Fibroblast of pulmonary artery (primary cell): Measurements from ENCODE around the gene HEXB.
A peak's percentile ranks its signal among the peaks of the same experiment; 100 is the strongest.

ENCODE experiments used
- DNase-seq: peaks from one replicate; pipeline ENCODE4 v3.0.0-alpha.2; 2010; ENCODE audit warnings: low read depth
- H3K4me3 ChIP-seq: replicated peaks from 2 replicates; pipeline ENCODE4 v1.5.1; 2011; ENCODE audit warnings: low read depth, mild to moderate bottlenecking, control low read depth, low read length, moderate library complexity
- TF ChIP-seq, protein P1 (sequence below): IDR thresholded peaks from 2 replicates; pipeline ENCODE4 v1.5.1; 2011; ENCODE audit warnings: mild to moderate bottlenecking, control low read depth, low read length, inconsistent platforms; ENCODE audit errors: missing control alignments

The HEXB gene

GRCh38 chr5:74640450-74640953 is 44.5 kb upstream of the HEXB start, which contains the start of gene ENC1:
Gene ENC1 (minus strand): TSS chr5:74640728. CDS start chr5:74636485, 4,243 bp downstream.
- TF ChIP-seq, protein P1, sequence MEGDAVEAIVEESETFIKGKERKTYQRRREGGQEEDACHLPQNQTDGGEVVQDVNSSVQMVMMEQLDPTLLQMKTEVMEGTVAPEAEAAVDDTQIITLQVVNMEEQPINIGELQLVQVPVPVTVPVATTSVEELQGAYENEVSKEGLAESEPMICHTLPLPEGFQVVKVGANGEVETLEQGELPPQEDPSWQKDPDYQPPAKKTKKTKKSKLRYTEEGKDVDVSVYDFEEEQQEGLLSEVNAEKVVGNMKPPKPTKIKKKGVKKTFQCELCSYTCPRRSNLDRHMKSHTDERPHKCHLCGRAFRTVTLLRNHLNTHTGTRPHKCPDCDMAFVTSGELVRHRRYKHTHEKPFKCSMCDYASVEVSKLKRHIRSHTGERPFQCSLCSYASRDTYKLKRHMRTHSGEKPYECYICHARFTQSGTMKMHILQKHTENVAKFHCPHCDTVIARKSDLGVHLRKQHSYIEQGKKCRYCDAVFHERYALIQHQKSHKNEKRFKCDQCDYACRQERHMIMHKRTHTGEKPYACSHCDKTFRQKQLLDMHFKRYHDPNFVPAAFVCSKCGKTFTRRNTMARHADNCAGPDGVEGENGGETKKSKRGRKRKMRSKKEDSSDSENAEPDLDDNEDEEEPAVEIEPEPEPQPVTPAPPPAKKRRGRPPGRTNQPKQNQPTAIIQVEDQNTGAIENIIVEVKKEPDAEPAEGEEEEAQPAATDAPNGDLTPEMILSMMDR, result peak; percentile 25
- peak; percentile 89 for DNase-seq

GRCh38 chr5:74640954-74641734 is 43.9 kb upstream of the HEXB start:
- TF ChIP-seq, protein P1, result no peak
- peak overlapping the region; percentile 93 for H3K4me3 ChIP-seq
- peak; percentile 76 for DNase-seq

More at GRCh38 chr5:74640450-74640953, 44.5 kb upstream of the HEXB start, which contains the start of gene ENC1:
- H3K4me3 ChIP-seq, result peak within 1 kb of the TSS; percentile 93

- TF ChIP-seq, protein P1, result peak; percentile 66
- H3K4me3 ChIP-seq, result peak overlapping the region; percentile 93
- peak; percentile 93 for DNase-seq
These were observed 43.1 kb upstream of the HEXB start for GRCh38 chr5:74641735-74642542.

DNA sequence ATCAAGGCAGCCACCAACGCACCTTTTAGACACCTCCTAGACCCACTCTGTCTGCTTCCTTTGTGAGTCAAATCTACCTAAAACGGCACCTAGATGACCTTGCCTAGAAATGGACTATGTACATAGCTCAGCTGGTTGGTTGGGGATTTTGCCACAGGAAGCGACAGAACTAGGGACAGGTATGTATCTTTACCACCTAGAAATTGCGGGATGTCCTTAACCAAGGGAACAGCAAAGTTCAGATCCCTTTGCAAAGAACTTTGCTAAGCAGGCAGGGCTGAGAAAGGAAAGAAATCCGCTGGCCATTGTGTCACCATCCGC is 42.5 kb upstream of the HEXB start:
- no peak overlapping the region for H3K4me3 ChIP-seq
- DNase-seq, result no peak
- TF ChIP-seq, protein P1, result no peak

DNA sequence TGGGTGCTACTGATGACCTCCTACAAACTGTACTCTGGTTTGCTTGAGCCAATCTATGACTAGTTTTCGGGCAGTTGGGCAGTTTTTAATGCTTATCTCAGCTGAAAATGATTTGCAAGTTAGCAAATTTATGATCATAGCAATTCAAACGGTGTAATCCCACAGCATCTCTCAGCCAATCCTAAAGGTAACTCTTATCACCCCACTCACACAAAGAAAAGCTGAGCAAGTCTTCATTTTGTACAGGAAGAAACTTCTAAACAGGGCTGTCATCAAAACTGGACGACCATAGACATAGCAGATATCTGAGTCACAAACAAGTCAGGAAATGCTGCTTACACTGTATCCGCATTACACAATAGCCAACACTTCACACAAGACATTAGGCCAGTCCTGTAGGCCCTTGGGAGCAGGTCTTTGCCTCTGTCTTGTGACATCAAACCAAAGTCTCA is 41.9 kb upstream of the HEXB start:
- TF ChIP-seq, protein P1, result no peak
- peak; percentile 98 for DNase-seq
- H3K4me3 ChIP-seq, result no peak overlapping the region

DNA sequence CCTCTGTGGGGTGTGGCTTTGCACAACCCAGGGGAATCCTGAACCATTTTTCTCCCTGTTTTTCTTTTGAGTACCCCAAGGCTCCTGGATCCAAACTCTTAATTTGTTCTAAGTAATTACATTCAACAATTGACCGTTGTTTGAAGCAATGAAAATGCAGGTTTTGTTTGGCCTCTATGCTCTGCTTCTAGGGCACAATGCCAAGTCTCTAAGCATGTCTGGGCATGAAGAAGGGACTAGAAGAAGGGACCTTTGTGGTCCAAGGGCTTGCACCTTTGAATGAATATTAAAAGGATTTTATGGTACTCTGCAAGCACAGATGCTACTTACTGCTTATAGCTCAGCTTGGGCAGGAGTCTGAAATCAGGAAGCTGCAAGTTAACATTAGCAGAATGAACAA is 37.9 kb upstream of the HEXB start:
- DNase-seq, result no peak
- H3K4me3 ChIP-seq, result no peak overlapping the region
- TF ChIP-seq, protein P1, result no peak
